HG03139 (cell line): Measurements from ENCODE around the gene ACTR3C.
"Not testable (repeated sequence)": the region's sequence is repeated elsewhere in the genome, so short reads cannot be mapped to it uniquely, and the experiment has no call there.

ENCODE experiments used
- ATAC-seq: cut with Tn5 transposase; IDR thresholded peaks from one replicate; pipeline ENCODE4 v1.9.1; 2021; ENCODE audit not compliant: unreplicated experiment

The ACTR3C gene

DNA sequence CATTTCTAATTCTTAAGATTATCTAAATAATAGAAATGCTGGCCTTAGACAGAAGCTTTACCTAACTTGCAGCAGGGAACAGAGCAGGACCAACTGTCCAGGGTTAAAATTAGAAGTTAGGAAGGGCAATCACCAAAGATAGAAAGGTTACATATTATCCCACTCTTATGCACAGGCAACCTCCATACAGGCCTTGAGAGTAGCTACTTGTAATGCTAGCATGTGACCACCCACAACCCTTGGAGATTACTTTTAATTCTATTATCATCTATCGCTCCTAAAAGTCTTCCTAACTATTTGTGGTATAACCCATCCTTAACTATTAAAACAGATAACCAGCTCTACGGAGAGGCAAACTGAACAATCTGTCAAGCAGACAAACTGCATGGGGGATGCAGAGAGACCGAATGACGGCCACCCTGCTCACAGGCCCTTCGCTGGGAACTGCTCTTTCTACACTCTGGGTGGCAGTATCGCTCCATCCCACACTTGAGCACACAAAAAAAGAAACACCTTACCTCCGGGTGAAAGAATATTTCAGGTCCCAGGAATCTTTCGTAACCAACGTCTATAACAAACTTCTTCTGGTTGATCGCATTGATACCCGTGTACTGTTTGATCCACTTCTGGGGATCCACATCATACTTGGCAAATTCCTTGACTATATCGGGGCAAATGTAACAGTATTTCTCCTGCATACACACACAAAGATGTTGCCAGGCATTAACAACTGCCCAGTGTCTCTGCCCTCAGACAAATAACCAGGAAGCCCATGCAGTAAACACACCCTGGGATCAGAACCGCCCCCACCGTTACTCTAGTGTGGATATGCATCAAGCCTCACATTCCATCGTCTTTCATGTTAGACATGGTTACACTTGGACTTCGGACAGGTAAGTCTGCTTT, 37.2 kb downstream of the ACTR3C start:
- ATAC-seq = not testable (repeated sequence)

DNA sequence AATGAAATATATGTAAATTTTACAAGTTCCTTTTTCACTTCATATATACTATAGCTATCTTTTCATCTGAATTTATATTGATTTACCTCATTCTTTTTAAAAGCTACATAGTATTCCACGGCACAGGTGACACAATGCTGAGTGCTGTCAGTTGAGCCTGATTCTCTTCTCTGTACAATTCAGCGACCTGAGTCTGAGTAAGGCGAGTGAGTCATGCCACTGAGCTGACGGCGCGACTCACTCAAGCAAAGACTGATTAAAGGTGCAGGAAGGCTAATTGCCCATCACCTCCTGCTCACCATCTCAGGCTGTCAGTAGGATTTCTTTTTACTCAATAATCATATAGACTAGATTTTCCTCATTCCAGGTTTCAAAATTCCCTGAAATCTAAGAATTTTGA, 39.7 kb downstream of the ACTR3C start:
- ATAC-seq = not testable (repeated sequence)

DNA sequence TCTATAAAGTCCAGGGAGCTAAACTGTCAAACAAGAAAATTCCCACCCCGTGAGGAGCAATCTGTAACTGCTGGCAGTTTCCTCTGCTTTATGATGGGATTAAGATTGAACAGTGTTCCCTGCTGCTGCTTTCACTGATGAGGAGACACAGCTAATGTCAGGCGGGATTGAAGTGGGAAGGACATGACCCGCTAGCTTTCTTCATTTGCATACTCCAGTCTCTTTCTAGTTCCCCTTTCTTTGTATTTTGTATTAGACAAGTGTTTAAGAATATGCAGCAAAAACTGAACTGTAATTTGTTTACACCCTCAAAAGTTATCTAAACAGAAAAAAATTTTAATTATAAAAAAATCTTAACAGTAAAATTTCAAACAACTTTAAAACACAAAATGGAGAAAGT, 40.2 kb downstream of the ACTR3C start:
- ATAC-seq = not testable (repeated sequence)

DNA sequence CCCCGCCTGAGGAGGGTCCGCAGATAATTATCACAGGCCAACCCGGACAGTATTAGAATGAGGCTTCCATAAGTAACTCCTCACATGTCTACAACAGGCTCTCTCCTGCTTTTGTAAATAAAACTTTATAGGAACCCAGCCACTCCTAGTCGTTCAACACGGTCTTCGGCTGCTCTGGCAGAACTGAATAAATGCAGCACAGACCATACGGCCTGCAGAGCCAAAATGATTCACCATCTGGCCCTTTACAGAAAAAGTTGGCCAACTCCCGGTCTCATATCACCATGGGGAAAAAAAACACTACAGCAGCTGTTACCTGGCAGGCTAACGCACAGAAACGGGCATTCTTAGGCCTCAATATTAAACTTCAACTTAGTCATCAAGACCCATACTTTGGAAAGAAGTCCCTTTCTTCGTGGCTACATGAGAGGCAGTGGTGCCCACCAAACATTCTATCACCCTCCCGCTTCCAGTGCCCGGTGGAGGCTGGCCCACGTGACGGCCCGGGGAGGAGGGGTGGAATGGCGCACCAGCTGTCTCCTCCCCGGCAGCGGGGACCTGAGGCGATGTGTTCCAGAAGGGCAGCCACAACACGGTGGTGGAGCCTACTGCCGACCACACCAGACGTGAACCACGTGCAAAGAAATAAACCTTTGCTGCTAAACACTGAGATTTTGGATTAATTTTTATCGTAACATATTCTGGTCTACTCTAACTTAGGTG, 41.5 kb downstream of the ACTR3C start:
- ATAC-seq = not testable (repeated sequence)

DNA sequence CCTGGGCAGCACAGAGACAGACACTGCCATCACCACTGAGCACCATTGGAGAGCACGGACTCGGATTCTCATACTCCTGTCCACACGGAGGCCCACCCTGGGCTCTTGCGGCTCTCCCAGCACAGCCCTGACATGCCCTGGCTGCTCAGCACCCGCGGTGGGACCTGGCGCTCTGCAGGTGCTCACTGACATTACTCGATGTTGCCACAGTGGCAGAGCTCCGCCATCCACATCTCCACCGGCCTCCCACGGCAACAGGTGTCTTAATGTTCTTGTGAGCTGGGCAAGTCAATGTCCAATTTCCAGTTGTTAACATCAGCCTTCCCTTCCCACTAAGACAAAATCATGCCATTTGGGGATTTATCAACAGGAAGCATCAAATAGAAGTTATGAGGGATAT, 45.0 kb downstream of the ACTR3C start:
- not testable (repeated sequence) for ATAC-seq

DNA sequence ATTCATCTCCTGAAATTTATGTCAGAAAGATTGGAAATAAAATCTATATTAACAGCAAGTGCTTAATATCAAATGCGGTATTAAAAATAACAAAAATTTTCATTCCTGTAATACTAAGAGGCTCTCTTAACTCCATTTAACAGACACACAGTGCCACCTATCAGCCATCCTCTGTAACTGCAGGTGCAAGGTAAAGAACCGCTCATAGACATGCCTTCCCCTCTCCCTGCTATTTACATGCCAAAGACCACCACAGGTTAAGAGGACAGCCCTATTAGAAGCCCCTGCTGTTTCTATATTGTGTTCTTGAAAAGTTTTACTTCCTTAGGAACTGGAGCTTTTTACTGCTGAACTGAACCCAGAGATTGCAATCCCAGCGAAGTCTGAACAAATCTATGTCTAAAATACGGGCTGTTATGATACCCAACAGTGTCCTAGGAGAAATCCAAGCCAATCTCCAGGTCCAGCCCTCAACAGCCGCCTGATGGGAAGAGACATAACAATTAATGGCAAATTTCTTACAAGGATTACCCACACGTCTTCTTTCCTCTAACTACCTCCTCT, 47.1 kb downstream of the ACTR3C start:
- not testable (repeated sequence) for ATAC-seq

DNA sequence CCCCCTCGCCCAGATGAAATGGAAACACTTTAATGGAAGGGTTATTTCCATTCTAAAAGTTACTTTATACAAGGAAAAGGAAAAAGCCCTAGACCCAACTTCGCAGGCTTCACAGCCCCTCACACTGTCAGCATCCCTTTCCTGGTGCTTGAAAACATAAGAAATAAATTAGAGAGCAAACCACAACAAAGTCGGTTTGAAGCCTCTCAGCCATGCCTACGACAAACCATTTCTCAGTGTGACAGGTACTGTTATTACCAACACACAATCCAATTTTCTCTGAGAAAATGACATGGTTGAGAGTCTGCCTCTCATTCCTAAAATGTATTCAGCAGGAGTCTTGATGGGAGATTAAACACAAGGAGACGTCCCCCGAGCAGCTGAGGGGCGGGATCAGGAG, 51.4 kb downstream of the ACTR3C start:
- not testable (repeated sequence) for ATAC-seq

DNA sequence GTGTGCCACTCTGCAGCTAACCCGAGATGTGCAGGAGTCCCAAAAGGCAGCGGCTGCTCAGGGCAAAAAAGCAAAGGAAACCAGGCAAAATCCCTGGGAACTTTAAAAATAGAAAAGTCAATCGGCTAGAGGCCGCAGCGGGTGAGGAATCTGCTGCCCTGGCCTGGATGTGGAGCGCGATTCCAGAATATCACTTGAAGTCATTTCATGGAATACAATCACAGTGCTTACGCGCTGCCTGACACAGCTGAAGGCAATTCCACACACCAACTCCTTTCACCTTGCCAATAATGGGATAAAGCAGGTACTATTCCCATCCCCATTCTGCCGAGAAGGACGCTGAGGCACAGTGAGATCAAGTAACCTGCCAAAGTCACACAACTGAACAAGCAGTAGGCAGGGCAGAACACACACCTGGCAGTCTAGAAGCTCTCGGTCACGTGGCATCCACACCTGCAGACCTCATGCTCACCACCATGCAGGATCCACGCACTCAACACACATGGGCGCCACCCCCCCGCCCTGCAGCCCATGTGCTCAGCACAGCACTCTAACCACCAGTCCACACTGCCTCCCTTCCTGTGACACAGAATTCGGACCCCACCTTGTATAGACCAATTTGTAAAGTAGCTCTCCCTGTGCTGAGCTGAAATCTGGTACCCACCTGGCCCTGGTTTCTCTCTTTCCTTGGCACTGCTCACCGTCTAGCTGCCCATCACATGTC, 53.1 kb downstream of the ACTR3C start:
- not testable (repeated sequence) for ATAC-seq

DNA sequence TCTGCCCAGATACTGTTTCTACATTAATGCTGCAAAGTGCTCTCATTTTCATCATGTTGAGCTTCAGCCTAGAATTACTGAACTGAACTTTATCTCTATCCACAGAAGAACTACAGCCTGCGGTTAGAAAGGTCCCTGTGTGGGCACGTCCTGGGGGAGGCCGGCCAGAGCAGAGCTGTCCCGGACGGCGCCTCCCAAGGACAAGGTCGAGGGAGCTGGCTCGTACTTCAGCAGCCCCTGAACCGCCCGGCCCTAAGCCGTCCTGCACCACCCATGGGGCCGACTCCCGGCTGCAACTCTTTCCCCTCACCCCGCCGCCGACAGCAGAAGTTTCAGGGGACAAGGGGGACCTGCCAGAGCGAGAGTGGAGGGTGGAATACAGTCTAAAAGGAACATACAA, 54.5 kb downstream of the ACTR3C start:
- ATAC-seq = not testable (repeated sequence)

DNA sequence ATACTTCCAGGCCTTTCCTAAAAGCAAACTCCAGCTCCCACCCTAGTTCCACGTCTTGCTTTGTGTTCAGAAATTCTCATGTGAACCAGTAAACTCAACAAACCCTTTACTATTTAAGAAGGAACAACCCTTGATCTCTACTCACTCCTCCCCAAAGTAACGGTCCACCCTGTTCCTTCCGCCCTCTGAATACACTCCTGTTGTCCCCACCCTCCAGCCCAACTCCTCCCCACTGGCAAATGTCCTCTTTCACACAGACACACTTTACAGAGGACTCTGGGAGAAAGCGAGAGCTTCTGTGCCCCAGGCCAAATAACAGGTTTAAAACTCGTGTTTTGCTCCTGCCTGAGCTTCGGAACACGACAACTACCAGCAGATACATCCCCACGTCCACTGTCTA, 55.1 kb downstream of the ACTR3C start:
- not testable (repeated sequence) for ATAC-seq

DNA sequence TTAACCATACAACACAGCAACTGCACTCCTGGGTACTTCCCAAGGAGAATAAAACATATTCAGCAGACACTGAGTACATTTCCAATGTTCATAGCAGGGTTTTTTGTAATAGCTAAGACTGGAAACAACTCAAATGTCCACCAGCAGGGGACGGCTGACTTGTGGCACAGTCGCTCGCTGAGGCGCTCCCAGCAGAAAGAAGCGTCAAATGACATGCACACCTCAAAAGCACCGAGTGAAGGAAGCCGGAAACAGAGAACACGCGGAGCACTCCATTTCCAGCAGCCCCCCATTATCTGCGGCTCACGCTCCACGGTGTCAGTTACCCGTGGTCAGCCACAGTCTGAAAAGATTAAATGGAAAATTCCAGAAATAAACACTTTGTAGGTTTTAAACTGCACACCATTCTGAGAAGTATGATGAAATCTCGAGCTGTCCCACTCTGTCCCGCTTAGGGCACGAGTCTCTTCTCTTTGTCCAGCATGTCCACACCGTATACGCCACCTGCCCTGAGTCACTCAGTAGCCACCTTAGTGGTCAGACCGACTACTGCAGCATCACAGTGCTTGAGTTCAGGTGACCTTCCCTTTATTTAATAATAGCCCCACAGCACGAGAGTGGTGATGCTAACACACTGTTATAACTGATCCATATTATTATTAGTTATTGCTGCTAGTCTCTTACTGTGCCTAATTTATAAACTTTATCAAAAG, 56.2 kb downstream of the ACTR3C start:
- ATAC-seq = not testable (repeated sequence)

DNA sequence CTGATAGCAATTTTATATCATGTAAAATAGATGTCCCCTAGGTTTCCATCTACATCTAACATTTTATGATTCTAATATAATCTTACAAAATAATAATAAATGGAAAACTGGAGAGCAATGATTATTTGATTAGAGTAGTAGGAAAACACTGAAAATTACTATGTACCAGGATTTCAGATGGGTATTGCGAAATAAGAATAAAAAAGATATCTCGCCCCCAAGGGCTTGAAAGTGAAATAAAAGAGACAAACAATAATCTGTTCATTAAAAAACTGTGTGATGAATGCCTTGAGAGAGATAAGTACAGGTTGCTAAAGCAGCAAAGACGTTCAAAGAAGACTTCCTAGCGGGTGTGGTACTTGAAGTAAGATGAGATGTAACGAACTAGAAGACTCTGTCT, 60.7 kb downstream of the ACTR3C start:
- not testable (repeated sequence) for ATAC-seq

DNA sequence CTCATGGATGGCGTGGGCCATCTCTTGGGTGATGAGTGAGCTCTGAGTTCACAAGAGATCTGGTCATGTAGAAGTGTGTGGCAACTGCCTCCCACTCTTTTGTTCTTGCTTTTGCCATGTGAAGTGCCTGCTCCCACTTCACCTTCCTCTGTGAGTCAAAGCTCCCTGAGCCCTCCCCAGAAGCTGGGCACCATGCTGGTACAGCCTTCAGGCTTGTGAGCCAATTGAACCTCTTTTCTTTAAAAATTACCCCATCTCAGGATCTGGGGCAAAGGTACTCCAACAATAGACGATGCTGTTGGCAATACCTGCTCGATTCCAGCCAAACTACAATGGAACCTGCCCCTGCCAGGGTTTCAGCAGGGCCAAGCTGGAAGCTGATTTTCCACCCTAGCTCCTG, 75.6 kb downstream of the ACTR3C start:
- not testable (repeated sequence) for ATAC-seq

DNA sequence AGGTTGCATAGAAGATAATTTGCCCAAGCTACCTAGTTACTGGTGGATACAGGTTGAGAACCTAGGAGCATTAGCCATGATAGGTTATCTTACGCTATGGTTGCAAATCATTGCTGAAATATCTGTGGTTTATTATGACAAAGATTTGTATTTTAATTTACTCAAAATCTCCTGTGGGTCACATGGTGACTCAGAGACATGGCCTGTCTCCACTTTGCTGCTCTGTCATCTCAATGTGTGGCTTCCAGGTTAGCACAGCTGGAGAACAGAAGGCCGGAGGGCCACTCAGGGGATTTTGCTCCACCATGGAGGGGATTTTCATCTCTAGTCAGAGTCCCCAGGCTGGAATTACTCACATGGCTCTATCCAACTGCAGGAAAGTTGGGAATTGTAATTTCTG, 78.1 kb downstream of the ACTR3C start:
- ATAC-seq = not testable (repeated sequence)

DNA sequence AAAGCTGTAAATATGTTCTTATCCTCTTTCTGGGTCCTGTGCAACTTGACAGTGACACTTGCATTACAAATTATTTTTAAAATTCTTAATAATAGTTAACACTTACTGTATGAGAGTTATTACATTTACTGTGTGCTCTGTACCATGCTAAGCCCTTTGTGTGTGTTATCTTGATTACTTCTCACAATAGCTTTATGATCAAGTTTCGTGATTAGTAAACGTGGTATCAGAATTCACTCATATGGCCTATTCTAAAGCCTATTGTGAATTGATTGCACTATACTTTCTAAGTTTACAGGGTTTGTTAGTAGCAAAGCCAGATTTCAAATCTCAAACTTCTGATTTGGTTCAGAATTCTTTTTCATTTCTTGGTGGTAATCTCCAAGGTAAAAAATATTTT, 80.4 kb downstream of the ACTR3C start:
- ATAC-seq = not testable (repeated sequence)

DNA sequence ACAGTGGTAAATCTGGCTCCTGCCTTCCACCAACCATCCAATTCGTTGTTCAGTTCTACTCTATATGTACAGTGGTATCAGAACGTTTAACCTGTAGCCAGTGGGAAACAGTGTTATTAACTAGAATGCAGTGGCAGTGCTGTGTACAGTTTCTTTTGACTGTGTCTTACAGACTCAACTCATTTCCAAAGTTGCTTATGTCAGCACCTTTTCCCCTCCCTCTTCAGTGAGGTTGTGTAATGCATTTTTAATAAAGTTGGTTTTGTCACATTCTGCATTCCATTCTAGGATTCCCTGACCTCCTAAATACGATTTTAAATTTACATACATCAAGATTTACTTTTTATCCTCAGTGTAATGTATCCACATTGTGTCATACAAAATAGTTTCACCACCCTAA, 97.9 kb downstream of the ACTR3C start:
- not testable (repeated sequence) for ATAC-seq

DNA sequence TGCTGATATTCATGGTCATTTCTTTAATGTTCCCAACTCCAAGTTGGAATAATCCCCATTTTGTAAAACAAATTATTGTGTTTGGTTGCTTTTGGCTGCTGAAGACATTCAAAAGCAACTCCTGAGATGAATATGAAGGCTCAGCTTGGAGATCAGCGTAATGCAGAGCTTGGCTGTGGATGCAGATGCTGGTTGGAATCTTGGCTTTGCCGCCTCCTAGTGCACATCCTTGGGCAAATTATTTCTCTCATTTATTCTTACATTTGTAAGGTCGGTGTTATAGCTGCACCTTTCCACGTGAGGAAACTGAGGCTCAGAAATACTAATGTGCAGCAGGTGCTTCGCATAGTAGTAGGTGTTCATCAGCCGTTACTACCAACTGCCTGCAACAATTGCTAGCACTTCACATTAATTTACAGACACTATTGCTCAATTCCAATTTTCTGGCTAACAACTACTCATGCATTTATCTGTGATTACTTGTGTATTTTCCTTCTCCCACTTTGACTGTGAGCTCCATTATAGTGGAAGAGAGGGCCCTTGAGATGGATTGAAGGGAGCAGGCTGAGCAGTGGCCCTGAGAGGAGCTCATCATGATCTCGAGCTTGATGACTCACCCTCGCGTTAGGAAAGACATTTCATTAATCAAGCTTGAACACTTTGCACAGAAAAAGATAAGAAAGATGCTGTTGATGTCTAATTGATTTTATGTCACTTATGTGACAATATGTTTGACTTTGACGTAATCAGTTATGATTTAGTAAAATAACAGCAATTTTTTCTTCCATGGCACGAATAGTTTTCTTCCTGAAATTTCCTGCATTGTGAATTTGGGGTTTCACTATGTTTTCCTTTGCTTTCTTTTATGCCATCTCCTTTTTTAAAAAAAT, 101.0 kb downstream of the ACTR3C start:
- ATAC-seq = not testable (repeated sequence)

DNA sequence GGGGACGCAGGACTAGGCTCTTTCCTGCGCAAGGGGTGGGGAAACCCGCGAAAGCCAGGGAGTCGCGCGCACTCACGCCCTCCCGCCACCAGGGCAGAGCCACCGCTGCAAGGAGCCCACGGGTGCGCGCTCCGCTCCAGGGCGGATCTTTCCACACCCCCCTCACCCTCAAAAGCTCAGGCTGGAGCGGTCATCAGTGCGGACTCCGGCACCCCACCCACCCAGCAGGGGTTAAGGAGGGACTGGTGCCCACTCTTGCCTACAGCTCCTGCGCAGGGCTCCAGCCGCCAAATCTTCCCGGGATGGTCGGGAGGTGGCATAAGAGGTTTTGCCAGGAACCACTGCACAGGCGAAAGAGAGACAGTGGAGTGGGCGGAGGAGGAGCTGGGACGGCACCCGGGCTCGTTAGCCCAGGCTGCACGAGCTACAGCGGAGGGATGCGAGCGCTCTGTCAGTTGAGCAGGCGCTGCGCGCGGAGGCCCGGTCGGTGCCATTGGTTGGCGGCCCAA, 102.6 kb downstream of the ACTR3C start:
- not testable (repeated sequence) for ATAC-seq
